ENCODE measurements around the gene HSF4. TPM values are rescaled to one million over a fixed set of nuclear protein-coding genes. Genes with fewer than 3 reads are reported as not detected.

Gene HSF4
- total RNA-seq, 1 experiment from 2014 or later: 25.6 TPM

DNA sequence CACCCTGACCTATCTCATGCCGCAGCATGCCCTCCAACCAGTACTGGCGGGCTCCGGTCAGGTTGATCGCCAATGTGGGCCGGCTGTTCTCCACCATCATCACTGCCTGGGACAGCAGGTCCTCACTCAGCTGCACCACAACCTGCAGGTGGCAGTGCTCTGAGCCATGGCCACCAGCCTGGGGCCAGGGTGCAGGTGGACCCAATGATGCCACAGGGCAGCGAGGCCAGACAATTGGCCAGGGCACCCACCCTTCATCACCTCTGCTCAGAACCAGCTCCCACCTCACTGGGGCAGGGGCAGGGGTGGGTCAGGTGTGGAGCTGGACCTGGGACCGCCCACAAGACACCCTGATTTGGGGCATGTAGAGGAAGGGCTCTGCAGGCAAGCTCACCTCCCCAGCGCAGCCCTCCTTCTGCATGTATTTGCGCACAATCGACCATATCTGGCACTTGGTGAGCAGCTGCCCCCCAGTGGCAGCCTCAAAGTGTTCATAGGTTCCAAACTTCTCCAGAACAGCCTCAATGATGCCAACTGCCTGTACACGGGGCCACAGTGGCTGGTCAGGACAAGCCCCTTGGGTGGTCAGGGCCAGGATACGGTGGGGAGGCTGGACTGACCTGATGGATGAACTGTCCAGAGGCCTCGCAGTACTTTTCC, 15.0 kb downstream of the HSF4 start:
- no peak for DNase-seq (ENCODE audit: low read depth)
- in situ Hi-C loops (cut with HindIII; ENCODE audit: low pct_unique_long_range_greater_than_20kb, low sequenced_read_pairs): no loop called here

- DNase-seq (ENCODE audit: low read depth): no peak
- in situ Hi-C loops (cut with HindIII; ENCODE audit: low pct_unique_long_range_greater_than_20kb, low sequenced_read_pairs): no loop called here
Observed at GRCh38 chr16:67180166-67180565, 15.6 kb downstream of the HSF4 start.

GRCh38 chr16:67181346-67181745, 16.8 kb downstream of the HSF4 start:
- DNase-seq (ENCODE audit: low read depth): no peak
- in situ Hi-C loops (cut with HindIII; ENCODE audit: low pct_unique_long_range_greater_than_20kb, low sequenced_read_pairs): no loop called here

GRCh38 chr16:67182288-67182687, 17.7 kb downstream of the HSF4 start:
- in situ Hi-C loops (cut with HindIII; ENCODE audit: low pct_unique_long_range_greater_than_20kb, low sequenced_read_pairs): no loop called here

GRCh38 chr16:67183284-67183626, 18.7 kb downstream of the HSF4 start:
- in situ Hi-C loops (cut with HindIII; ENCODE audit: low pct_unique_long_range_greater_than_20kb, low sequenced_read_pairs): no loop called here
- no peak for DNase-seq (ENCODE audit: low read depth)

More at GRCh38 chr16:67182288-67182687, 17.7 kb downstream of the HSF4 start:
- DNase-seq (ENCODE audit: low read depth): no peak

DNA sequence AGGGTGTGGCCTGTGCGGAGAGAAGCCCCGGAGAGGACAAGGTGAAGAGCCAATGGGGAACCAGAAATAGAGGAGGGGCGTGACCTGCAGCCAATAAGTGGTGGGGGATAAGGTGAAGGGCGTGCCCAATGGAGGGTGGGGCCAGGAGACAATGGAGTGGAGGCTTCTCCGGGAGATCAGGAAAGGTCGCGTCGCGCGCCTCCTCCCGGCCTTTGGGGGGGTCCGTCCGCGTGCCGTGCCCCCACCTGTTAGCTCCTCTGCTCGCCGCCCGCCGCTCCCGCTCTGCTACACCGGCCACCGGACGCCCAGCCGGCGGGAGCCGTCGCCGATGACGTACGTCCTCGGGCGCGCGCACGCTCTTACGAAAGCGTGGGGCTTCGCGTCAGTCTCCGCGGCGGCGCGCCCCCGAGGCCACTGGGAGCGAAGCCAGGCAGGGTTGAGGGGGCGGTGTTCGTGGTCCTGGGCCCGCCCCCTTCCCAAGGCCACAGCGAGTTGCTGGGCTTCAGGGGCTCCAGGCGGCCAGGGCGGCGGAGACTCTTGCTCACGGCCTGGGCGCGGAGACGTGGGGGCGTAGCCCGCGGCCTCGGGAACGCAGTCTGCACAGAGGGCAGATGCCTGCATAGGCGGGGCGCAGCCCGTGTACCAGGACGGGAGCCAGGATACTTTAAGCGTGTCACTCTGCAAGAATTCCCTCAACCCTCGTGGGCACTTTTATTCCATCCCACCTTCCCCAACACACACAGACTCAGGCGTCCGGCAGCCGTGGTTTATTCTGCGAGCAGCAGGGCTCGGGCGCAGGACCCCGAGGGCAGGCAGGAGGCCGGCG, 19.3 kb downstream of the HSF4 start, which contains the start of gene MATCAP1:
MATCAP1 (minus strand) TSS at position 337 of the 826 bp plus-strand sequence. CDS start 3,353 bp downstream, outside the sequence.
- peak; percentile 98 for DNase-seq (ENCODE audit: low read depth)
- in situ Hi-C loops (cut with HindIII; ENCODE audit: low pct_unique_long_range_greater_than_20kb, low sequenced_read_pairs): no loop called here

DNA sequence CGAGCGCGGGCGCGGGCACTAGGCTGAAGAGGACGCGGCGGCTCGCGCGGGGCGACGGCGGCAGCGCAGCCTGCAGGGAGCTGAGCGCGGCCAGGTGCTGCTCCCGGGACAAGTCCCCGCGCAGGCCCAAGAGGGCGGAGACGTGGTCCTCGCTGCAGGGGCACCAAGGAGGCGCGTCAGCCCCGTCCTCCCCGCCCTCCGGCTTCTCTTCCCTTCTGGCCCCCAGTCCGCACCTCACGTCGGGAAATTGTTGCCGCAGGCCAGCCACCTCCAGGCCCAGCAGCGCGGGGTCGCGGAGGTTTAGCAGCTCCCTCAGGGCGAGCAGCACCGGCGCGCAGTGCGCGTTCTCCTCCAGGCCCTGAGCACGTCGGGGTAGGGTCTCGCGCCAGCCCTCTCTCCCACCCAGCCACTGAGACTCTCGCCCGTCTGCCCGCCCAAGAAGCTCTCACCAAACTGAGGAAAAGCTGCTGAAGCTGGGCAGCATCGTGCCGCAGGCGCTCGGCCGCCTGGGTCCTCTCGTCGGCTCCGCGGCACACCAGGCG, 20.0 kb downstream of the HSF4 start:
- DNase-seq (ENCODE audit: low read depth): no peak
- in situ Hi-C loops (cut with HindIII; ENCODE audit: low pct_unique_long_range_greater_than_20kb, low sequenced_read_pairs): no loop called here

DNA sequence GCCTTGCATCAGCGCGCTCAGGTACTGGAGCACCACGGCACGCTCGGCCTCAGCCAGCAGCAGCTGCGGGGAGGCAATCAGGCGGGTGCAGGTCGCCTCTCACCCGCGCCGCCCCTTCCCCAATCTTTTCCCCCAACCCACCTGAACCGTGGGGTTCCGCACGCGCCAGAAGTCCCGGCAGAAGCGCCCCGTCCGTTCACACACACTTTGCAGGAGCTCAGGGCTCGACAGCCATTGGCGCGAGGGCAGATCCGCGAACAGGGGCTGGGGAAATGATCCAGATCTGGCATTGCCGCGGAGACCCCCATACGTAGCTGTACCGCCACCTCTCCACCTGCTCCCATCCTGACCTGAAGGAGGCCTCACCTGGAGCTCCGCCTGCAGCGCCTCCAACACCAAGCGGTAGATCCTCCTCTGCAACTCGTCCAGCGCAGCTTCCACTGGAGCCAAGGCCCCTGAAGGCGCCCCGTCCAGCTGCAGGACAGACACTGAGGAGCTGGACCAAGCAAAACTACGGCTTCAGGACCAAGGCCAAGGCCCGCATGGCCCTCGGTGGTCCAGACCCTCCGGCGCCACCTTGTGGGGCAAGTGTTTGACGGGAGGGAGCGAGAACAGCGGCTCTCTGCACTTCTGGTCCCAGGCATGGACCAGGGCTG, 20.6 kb downstream of the HSF4 start:
- DNase-seq (ENCODE audit: low read depth): peak; percentile 86
- in situ Hi-C loops (cut with HindIII; ENCODE audit: low pct_unique_long_range_greater_than_20kb, low sequenced_read_pairs): no loop called here

DNA sequence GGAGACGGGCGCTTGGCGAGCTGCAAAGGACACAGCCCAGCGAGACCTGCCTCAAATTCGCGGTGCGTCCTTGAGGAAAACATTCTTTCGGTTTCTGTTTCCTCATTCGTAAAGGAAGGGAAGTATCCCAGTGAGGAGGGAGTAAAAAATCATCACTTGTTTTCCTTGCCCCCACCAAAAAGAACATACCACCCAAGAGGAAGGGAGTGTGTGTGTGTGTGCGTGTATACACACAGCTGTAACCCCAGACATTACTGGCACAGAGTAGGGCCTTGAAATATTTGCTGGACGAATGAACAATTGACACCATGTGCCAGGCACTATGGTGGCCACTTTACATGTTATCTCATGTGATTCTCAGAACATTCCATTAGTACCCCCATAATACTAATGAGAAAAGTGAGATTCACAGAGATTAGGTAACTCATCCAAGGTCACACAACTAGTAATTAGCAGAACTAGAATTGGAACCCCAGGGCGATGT, 21.1 kb downstream of the HSF4 start:
- in situ Hi-C loops (cut with HindIII; ENCODE audit: low pct_unique_long_range_greater_than_20kb, low sequenced_read_pairs): no loop called here
- DNase-seq (ENCODE audit: low read depth): no peak

DNA sequence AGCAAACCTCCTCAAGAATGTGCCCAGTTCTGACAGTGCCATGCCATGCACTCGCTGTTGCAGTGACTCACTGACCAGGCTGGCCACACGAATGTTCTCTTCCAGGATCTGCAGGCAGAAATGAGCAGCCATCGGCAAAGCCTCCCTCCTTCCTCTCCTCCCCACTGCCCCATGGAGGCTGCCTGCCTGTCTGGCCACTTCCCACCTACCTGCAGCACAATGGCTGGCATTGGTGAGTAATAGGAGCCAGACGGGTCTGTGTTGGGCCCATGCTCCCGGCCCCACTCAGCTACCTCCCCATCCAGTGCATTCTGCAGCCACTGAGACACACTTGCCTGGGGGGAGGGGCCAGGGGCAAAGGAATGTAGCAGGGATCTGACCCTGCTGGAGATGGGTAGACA, 22.0 kb downstream of the HSF4 start:
- no peak for DNase-seq (ENCODE audit: low read depth)
- in situ Hi-C loops (cut with HindIII; ENCODE audit: low pct_unique_long_range_greater_than_20kb, low sequenced_read_pairs): no loop called here

GRCh38 chr16:67187175-67187890, 22.8 kb downstream of the HSF4 start:
- no peak for DNase-seq (ENCODE audit: low read depth)
- in situ Hi-C loops (cut with HindIII; ENCODE audit: low pct_unique_long_range_greater_than_20kb, low sequenced_read_pairs): no loop called here

DNA sequence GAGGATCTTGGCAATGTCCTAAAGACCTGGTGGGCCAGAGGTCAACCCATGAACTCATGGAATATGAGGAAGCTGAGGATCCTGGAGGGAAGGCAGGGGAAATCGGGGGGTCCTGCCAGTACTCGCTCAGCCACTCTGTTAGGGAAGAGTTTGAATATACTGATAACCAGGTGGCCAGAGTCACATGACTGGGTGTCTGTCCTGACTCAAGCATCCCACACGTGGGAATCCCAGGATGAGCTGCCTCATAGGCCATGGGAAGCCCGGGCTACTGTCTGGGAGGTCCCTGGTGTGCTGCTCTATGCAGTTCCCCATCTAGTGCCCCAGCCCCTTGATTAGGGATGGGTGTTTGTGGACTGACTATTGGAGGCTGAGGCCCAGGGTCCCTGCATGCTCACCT, 23.8 kb downstream of the HSF4 start:
- no peak for DNase-seq (ENCODE audit: low read depth)
- in situ Hi-C loops (cut with HindIII; ENCODE audit: low pct_unique_long_range_greater_than_20kb, low sequenced_read_pairs): no loop called here

DNA sequence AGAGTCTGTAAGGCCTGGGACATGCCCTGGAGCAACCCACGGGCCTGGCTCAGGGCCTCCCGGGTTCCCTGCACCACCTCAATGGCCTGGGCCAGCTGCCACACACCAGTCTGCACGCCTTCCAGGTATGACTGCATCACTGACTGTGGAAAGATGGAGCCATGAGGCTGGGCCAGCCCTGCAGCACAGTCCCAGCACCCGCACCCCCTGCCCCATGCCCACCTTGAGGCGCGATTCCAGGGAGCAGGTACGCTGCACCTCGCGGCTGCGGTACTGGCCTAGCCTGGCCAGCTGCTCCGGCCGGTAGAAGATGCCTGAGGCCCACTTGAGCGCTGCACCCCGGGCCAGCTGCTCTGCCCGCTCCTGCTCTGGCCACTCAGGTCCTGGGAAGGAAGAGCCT, 24.3 kb downstream of the HSF4 start:
- no peak for DNase-seq (ENCODE audit: low read depth)
- in situ Hi-C loops (cut with HindIII; ENCODE audit: low pct_unique_long_range_greater_than_20kb, low sequenced_read_pairs): no loop called here

DNA sequence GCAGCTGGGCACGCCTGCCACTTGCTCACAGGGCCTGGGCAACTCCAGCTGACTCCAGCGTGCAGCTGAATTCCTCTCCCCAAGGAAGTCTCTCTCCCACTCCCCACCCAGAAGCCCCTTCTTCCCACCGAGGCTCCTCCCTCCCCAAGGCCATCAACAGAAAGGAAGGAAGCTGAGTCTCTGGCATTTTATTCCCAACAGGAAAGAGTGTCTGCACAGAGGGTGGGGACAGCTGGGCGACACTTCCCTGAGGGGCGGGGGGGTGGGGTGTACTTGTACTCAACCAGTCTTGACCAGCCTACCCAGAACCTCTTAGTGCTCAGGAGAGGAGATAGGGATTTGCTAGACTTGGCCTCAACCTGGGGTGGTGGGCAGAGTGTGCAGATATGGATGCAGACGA, 25.5 kb downstream of the HSF4 start, which contains the start of gene EXOC3L1:
EXOC3L1 (minus strand) TSS at position 96 of the 400 bp plus-strand sequence. CDS start 460 bp downstream, outside the sequence.
- no peak for DNase-seq (ENCODE audit: low read depth)
- in situ Hi-C loops (cut with HindIII; ENCODE audit: low pct_unique_long_range_greater_than_20kb, low sequenced_read_pairs): no loop called here

DNA sequence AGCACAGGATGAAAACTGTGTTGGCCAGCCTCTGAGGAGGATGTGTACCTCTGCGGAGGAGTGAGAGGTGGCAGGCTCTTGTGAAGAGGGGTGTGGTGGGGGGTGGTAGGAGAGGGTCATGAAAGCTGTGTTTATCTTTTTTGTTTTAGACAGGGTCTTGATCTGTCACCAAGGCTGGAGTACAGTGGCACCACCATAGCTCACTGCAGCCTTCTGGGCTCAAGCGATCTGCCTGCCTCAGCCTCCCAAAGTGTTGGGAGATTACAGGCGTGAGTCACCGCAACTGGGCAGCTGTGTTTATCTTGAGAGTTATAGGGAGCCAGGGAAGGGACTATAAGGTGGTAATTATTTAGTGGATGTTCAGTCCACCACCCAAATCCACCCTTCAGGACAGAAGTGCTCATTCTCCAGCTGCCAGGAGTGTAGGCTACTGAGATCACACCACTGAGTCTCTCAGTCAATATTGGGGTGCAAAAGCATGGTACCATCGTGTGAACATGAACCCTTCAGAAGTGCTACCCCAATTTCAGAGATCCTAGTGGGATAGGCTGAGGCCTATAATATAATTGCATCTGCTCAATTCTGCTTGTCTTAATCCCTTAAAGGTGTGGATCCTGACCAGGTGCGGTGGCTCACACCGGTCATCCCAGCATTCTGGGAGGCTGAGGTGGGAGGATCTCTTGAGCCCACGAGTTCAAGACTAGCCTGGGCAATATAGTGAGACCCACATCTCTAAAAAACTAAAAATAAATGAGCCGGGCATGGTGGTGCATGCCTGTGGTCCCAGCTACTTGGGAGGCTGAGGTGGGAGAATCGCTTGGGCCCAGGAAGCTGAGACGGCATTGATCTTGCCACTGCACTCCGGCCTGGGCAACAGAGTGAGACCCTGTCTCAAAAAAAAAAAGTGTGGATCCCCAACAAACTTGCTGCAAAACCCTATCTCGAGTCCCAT, 26.2 kb downstream of the HSF4 start:
- no peak for DNase-seq (ENCODE audit: low read depth)
- in situ Hi-C loops (cut with HindIII; ENCODE audit: low pct_unique_long_range_greater_than_20kb, low sequenced_read_pairs): no loop called here

DNA sequence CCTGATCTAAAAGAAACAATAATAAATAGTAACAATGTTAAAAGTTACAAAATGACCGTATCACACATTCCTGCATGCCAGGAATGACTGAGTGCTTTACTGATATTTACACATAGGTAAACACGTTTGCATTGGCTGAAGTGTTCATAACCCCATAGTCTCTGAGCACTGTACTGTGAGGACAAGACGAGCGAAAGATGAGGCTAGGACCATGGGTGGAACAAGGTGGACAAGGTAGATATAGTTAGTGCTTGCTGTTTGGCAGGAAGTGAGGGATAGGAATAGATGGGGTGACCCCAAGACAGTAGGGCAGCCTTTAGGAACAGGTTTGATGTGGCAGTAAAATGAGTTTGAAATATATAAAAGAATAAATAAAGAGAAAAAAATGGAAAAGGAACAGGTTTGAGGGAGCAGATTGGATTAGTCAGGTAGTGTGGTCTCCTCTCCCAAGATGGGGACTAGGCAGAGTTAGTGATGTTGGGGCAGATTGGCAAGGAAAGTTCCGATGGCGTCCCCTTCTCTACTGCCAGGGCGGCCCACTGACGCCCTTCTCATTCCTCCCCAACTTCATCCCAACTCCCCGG, 27.0 kb downstream of the HSF4 start:
- in situ Hi-C loops (cut with HindIII; ENCODE audit: low pct_unique_long_range_greater_than_20kb, low sequenced_read_pairs): no loop called here
- no peak for DNase-seq (ENCODE audit: low read depth)

Measured in Caki2 (cell line).